Testis (tissue), 3 donors: ENCODE measurements around the gene WAC. TPM values are rescaled to one million over a fixed set of nuclear protein-coding genes. Genes with fewer than 3 reads are reported as not detected.
A peak's percentile ranks its signal among the peaks of the same experiment; 100 is the strongest.

Experiments used
- DNase-seq: peaks from one replicate; pipeline ENCODE4 v3.0.0-alpha.2; 2019
- H3K27ac ChIP-seq, 2 donors: fragments of 200-600 bp; sonication (generic); one replicate each; pipeline ENCODE4 v1.5.1; 2019
- H3K27me3 ChIP-seq: fragments of 200-600 bp; sonication (generic); one replicate; pipeline ENCODE4 v1.5.1; 2019
- H3K36me3 ChIP-seq: fragments of 200-600 bp; sonication (generic); one replicate; pipeline ENCODE4 v1.5.1; 2017; ENCODE audit warnings: low read depth; ENCODE audit errors: missing control alignments
- H3K4me1 ChIP-seq: fragments of 200-600 bp; sonication (generic); one replicate; pipeline ENCODE4 v1.5.1; 2019
- H3K4me3 ChIP-seq, 2 donors: fragments of 200-600 bp; sonication (generic); one replicate each; pipeline ENCODE4 v1.5.1; 2017 to 2019
- H3K9me3 ChIP-seq: fragments of 200-600 bp; sonication (generic); one replicate; pipeline ENCODE4 v1.5.1; 2017
- POLR2A ChIP-seq: fragments of 450-650 bp; IDR thresholded peaks from one replicate; pipeline ENCODE4 v1.6.1; 2017; ENCODE audit warnings: antibody characterized with exemption, mild to moderate bottlenecking, moderate library complexity
- WGBS, 2 donors: methylation state at CpG; one replicate each; pipeline ENCODE4 v1.1.5; 2018; 5-methylcytosine and 5-hydroxymethylcytosine counted together
- intact Hi-C: fragments of 100-400 bp; cut with DNase I; formaldehyde crosslinking; loops from one replicate; pipeline ENCODE4 v1.15.1; 2023; ENCODE audit warnings: low total_unique reads
- polyA plus RNA-seq: library from polyadenylated mRNA; stranded (reverse); fragments of 350-450 nt; fragmentation: Illumina TruSeq; extraction: RNeasy Lipid Tissue Mini Kit (QIAGEN cat#74804); gene quantifications from one replicate; pipeline ENCODE4 v1.2.3, GENCODE V29; 2014; ENCODE audit warnings: low read depth, low replicate concordance; ENCODE audit not compliant: insufficient read depth
- small RNA-seq, 2 donors: library from RNA; depleted of rRNA; stranded (forward); fragments of <200 nt; gene quantifications; one replicate each; pipeline ENCODE3, GENCODE V24; 2016
- total RNA-seq, 2 donors: library from RNA; depleted of rRNA; stranded (reverse); fragments of >200 nt; gene quantifications; one replicate each; pipeline ENCODE4 v1.2.3, GENCODE V29; 2016
- TF ChIP-seq, protein P1 (sequence below), 3 experiments: fragments of 450-650 bp in 2 of 3; fragments of 200-600 bp in 1 of 3; sonication (generic) in 1 of 3; IDR thresholded peaks; one replicate each; pipeline ENCODE4 v1.5.1; 2016 to 2019; ENCODE audit warnings: antibody characterized with exemption in 3 of 3, mild to moderate bottlenecking in 2 of 3, moderate library complexity in 1 of 3

The WAC gene
- total and polyA plus RNA-seq, 3 donors from 2014 or later: 130 to 174 (median 166) TPM

DNA sequence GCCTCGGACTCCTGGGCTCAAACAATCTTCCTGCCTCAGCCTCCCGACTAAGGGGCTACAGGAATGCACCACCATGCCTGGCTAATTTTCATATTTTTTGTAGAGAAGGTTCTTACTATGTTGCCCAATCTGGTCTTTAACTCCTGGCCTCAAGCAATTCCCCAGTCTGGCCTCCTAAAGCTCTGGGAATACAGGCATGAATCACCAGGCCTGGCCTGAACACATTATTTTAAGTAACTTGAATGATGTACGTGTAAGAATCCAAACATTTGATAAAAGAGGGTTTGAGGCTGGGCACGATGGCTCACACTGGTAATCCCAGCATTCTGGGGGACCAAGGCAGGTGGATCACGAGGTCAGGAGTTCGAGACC lies 131.4 kb downstream of the WAC start:
- Histone ChIP-seq H3K27ac (no peak overlapping the region), H3K27me3 (no peaks in the 10 kb centered on the region), H3K4me3 (no peak overlapping the region), H3K9me3 (no peaks in the 10 kb centered on the region), H3K4me1 (peaks cover 9% of the 10 kb centered on the region), H3K36me3 (no peaks in the 10 kb centered on the region)
- intact Hi-C loops: loop anchor here (10.0 kb wide), 1 partner anchor 330 kb away; no protein-coding TSS in a partner anchor
- WGBS, 2 donors: 70% methylated on average over 6 of the region's 6 CpGs
- TF ChIP-seq, protein P1, sequence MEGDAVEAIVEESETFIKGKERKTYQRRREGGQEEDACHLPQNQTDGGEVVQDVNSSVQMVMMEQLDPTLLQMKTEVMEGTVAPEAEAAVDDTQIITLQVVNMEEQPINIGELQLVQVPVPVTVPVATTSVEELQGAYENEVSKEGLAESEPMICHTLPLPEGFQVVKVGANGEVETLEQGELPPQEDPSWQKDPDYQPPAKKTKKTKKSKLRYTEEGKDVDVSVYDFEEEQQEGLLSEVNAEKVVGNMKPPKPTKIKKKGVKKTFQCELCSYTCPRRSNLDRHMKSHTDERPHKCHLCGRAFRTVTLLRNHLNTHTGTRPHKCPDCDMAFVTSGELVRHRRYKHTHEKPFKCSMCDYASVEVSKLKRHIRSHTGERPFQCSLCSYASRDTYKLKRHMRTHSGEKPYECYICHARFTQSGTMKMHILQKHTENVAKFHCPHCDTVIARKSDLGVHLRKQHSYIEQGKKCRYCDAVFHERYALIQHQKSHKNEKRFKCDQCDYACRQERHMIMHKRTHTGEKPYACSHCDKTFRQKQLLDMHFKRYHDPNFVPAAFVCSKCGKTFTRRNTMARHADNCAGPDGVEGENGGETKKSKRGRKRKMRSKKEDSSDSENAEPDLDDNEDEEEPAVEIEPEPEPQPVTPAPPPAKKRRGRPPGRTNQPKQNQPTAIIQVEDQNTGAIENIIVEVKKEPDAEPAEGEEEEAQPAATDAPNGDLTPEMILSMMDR (IDR thresholded peaks at IDR 0.05): no peak
- TF ChIP-seq POLR2A: no peak
- DNase-seq: no peak

DNA sequence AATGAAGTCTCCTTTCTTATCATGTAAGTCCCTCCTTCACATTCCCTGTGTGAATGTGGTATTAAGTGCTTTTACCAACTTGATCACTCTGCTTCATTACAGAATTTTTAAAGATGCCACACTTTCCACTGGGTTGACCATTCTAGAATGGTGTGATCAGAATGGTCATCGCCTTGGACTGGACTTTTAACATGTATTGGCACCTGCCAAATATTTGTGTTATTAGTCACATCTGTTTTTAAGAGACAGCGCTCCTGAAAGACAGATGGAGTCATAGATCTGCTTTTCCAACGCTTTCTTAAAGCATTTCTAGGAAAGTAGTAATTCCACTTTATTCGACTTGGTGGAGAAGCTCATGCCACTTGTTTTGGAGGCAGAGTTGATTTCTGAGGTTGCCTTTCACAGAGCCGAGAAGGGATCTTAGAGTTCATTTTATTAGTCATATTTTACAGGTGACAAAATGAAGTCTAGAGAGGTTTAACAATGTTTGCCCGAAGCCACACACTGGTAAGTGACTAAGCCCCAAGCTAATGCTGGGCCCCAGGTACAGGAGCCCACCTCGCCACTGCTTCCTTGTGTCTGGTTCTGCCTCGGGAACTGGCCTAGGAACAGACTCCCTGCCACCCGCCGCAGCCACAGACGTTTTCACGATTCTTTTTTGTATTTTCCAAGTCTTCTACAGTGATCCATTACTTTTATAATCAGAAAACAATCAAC lies 134.0 kb downstream of the WAC start:
- H3K27me3 ChIP-seq: no peaks in the 10 kb centered on the region
- 83 to 90% methylated on average over 12 of the region's 12 CpGs for WGBS, 2 donors
- H3K27ac ChIP-seq: no peak overlapping the region
- no peak overlapping the region for H3K4me3 ChIP-seq
- TF ChIP-seq, protein P1 (IDR thresholded peaks at IDR 0.05): no peak
- no peak for TF ChIP-seq POLR2A
- no peaks in the 10 kb centered on the region for H3K9me3 ChIP-seq
- DNase-seq: no peak
- H3K4me1 ChIP-seq: peaks cover 9% of the 10 kb centered on the region
- H3K36me3 ChIP-seq: no peaks in the 10 kb centered on the region
- intact Hi-C loops: loop anchor here (10.0 kb wide), 1 partner anchor 328 kb away; no protein-coding TSS in a partner anchor

DNA sequence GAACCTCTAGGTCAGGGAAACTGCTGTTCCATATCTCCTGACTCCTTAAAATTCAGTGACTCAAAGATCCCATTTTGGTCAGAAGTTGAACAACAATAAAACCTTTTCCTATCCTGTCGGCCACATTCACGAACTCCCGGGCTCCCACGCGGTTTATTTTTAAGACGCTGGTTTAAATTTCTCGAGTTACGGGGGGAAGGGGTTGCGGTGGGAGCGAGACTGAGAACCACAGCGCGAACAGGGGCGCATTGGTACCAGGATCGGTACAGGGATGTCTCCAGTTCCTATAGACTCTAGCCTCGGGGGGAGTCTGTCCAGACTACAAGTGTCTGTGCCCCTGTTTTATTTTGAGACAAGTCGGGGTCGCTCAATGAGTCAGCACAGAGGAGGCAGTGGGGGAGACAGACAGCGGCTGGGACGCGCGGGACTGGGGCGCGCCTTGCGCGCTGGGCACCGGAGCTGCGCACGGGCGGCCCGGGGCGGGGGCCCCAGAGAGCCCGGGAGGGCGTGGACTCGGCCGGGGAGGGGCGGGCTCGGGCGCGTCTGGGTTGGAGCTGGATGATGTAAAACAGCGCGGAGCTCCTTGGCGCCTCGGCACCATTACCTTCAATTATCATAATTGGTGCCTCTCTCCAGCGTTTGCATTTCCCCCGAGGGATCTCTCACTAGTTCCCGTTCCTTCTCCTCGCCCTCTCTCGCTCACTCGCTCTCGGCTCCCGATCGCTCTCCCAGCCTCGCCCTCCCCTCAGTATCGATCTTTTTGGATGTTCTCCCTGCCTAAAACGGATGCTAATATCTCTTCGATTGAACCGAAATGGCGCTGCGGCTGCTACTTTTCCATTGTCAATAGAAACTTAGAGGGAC lies 135.7 kb downstream of the WAC start:
- Histone ChIP-seq H3K36me3 (no peaks in the 10 kb centered on the region), H3K4me3 (peak overlapping the region; percentile 34 to 55), H3K27ac (no peak overlapping the region), H3K4me1 (peaks cover 7% of the 10 kb centered on the region), H3K9me3 (no peaks in the 10 kb centered on the region), H3K27me3 (no peaks in the 10 kb centered on the region)
- 0 to 1% methylated on average over 34 to 59 of the region's 59 CpGs for WGBS, 2 donors
- TF ChIP-seq POLR2A: no peak
- TF ChIP-seq, protein P1 (IDR thresholded peaks at IDR 0.05): no peak
- intact Hi-C loops: loop anchor here (10.0 kb wide), 1 partner anchor 326 kb away; no protein-coding TSS in a partner anchor
- DNase-seq: peak; percentile 69

DNA sequence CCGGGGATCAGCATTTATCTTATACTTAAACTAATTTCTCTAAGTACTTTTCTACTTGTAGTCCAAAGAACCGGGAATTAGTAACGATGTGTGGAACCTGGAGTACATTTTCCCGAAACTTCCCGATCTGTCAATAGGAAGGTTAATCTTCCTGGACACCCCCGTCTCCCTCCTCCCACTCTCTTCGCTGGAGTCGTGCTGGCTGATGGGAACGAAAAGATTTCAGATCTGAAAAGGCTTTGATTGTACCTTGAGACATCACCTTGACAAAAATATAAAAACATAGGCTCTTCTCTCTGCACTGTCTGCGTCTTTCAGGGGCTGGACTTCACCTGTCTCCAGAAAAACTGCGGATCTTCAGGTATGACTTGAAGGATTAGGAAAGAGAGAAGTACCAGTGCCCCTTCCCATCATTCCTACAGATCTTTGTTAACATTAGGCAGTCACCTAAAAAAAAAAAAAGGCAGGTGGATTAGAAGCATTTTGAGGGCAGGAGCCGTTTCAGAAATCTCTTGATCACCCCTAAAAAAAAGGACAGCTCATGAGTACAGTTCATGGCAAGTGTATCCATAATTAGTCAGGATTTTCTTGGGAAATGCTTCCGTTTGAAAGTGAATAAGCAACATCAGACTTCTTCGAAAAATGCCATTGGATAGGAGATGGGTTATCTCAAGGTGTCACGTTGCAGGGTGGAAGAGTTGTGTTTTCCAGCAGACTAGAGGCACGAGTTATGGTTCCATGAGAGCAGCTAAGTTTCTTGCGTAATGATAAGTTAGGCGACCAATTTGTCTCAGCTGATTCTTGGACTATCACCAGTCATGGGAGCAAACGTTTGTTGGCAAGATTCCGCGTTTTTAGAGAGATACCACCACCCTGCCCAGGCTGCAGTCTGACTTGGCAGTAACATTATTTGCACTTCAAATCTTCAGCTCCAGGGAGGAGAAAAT lies 136.6 kb downstream of the WAC start:
- Histone ChIP-seq H3K4me1 (peaks cover 5% of the 10 kb centered on the region), H3K27me3 (no peaks in the 10 kb centered on the region), H3K27ac (no peak overlapping the region), H3K9me3 (no peaks in the 10 kb centered on the region), H3K4me3 (peak overlapping the region; percentile 34 to 55), H3K36me3 (no peaks in the 10 kb centered on the region)
- no peak for DNase-seq
- intact Hi-C loops: loop anchor here (10.0 kb wide), 1 partner anchor 325 kb away; no protein-coding TSS in a partner anchor
- WGBS, 2 donors: 31 to 43% methylated on average over 21 of the region's 21 CpGs
- TF ChIP-seq POLR2A: no peak
- TF ChIP-seq, protein P1 (IDR thresholded peaks at IDR 0.05): no peak

Small RNA genes lying within 50 kb of the gene (small RNA-seq; reads per million reads assigned to genes)
- 0 reads per million in 2 donors for gene RNU4ATAC6P
- 0 reads per million in 2 donors for gene RNU6-1067P

Other genes with a start within 250 kb of the WAC start
- 10 to 100 TPM in 1 of 2 donors, 1 to 10 TPM in 1; 9.7 to 10.8 TPM for gene MPP7, start 230.1 kb upstream of the WAC start, total RNA-seq
- gene MPP7, start 230.1 kb upstream of the WAC start, polyA plus RNA-seq: 22.7 TPM
- 10 to 100 TPM; 49.7 to 59.6 TPM for gene BAMBI, start 144.4 kb downstream of the WAC start, total RNA-seq
- 24.4 TPM for gene BAMBI, start 144.4 kb downstream of the WAC start, polyA plus RNA-seq